NCI-H1417 (cell line): ENCODE results near the gene PPIP5K1.
"Not testable (repeated sequence)": the region's sequence is repeated elsewhere in the genome, so short reads cannot be mapped to it uniquely, and the experiment has no call there.

Source experiments
- DNase-seq, 3 experiments: peaks; one replicate each; lab custom pipeline; 2025; lab: John Stamatoyannopoulos, UW

Gene PPIP5K1

DNA sequence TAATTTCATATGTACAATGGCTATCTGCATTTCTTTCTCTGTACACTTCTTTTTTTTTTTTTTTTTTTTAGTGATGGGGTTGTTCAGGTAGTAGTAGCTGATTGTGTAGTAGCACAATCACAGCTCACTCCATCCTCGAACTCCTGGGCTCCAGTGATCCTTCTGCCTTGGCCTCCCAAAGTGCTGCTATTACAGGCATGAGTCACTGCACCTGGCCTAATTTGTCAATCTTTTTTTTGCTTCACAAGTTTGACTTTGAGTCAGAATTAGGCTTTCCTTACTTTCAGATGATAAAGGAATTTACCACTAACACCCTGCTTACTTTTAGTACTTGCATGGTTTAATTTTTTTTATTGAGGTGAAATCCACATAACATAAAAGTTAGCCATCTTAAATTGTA, 44.6 kb downstream of the PPIP5K1 start:
- DNase-seq = no peak

DNA sequence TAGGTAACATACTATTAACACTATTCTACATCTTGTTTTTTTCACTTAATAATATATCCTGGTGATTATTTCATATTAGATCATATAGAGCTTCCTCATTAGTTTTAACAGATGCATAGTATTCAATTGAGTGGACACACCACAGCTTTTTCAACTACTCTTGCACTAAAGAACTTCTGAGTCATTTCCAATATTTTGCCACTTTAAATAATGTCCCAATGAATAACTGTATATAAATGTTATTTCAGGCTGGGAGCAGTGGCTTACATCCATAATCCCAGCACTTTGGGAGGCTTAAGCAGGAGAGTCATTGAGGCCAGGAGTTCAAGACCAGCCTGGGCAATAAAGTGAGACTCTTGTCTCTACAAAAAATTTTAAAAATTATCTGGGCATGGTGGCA, 45.7 kb downstream of the PPIP5K1 start:
- DNase-seq = no peak

DNA sequence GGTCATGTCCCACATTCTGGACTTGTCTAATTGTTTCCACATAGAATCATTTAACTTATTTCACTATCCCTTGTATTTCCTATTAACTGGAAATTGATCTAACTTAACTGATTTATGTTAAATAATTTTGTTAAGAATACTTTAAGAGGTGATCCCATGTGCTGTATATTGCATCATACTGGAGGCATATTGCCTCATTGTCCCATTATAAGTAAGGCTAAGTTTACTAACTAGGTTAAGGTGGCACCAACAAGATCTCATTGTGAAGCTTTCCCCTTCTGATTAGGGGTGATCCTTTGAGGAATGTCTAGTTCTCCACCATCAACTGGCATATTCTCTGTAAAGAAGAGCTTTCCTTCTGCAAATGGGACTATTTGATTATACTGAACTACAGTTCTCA, 48.2 kb downstream of the PPIP5K1 start:
- DNase-seq = no peak

DNA sequence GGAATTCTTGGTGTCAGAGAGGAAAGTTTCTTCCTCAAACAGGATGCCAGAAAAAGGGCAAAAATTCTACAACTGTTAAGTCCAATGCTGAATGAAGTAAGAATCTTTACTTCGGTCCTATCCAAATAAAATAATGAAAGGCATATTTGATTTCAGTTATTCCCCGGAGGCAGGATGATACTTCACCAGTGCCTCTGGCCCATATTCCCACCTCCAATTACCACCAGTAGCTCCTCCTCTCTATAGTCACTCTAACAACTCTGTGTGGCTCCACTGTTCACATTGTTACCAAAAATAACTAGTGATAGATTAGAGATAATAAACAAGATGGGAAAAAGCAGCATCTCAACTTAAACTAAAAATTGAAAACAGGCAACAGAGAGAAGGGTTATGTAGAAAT, 51.9 kb downstream of the PPIP5K1 start:
- DNase-seq = no peak

DNA sequence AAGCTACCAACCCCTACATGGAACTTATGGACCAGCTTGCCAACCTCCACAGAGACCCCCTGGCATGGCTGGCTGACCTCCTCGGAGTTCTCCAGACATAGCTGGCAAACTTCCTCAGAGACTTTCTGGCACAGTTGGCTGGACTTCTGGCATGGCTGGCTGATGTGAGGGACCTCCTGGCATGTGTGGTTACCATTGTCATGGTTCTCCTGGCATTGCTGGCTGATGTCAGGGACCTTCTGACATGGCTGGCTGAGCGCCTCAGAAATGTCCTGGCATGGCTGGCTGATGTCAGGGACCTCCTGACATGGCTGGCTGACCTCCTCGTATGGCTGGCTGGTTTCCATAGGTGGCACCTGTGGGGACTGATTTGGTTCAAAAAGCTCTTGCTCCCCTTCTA, 55.1 kb downstream of the PPIP5K1 start:
- DNase-seq = no peak

DNA sequence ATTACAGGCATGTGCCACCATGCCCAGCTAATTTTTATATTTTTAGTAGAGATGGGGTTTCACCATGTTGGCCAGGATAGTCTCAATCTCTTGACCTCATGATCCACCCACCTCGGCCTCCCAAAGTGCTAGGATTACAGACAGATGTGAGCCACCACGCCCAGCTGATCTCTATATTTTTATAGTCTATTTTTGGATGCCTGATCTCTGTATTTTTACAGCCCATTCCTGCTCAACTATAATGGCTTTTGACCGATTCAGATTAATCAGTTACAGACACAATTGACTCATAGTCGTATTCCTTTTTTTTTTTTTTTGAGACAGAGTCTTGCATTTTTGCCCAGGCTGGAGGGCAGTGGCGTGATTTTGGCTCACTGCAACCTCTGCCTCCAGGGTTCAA, 57.2 kb downstream of the PPIP5K1 start:
- DNase-seq = not testable (repeated sequence)

DNA sequence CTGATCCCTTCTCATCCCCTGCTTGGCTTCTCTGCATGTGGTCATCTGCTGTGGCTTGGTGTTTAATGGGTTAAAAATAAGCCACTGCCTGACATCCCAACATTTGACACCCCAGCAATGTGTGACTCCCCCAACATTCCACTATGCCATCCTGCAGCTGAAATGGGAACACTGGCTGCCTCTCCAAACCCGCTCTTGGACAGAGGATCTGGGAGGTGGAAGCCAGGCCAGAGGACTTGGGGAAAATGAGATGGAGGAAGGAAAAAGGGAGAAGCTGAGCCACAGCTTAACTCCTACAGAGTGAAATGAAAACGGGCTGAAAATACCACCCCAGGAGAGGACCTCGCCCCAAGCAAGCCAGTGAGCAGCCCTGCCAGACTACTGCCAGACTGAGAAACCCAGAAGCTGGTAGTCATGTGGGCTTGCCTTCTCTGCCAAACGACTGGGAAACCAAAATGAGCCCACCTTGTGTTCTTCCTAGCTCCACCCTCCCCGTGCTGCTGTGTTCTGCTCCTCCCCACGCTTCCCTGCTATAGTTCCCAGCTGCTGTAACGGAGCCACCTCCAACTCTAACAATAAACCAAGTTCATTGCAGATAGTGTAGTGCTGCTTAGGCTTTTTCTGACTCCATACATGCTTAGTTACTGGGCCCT, 58.9 kb downstream of the PPIP5K1 start:
- DNase-seq = no peak

DNA sequence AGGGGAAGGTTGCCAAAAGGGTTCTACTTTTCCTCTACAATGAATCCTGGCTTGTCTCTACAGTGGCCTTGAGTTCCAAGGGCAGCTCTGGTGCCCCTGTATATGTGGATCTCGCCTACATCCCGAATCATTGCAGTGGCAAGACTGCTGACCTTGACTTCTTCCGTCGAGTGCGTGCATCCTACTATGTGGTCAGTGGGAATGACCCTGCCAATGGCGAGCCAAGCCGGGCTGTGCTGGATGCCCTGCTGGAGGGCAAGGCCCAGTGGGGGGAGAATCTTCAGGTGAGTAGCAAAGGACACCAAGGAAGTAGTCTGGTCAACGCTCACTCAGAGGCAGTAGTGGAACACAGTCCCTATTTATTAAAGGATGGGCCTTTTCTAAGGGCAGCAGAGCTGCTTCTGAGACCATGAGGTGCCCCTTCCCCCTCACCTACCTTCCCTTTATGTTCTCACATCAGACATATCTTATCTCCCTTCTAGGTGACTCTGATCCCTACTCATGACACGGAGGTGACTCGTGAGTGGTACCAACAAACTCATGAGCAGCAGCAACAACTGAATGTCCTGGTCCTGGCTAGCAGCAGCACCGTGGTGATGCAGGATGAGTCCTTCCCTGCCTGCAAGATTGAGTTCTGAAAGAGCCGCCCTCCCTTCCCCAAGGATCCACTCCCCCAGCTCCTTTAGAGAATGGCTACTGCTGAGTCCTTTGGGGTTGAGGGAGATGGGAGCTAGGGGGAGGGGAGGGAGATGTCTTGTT, 60.2 kb downstream of the PPIP5K1 start:
- no peak for DNase-seq

DNA sequence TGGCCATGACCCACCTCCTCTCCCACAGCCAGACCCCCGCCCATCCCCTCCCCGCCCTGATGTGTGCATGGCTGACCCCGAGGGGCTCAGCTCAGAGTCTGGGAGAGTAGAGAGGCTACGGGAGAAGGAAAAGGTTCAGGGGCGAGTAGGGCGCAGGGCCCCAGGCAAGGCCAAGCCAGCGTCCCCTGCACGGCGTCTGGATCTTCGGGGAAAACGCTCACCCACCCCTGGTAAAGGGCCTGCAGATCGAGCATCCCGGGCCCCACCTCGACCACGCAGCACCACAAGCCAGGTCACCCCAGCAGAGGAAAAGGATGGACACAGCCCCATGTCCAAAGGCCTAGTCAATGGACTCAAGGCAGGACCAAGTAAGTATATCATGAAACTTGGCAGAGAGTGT, 60.9 kb downstream of the PPIP5K1 start:
- DNase-seq = no peak

DNA sequence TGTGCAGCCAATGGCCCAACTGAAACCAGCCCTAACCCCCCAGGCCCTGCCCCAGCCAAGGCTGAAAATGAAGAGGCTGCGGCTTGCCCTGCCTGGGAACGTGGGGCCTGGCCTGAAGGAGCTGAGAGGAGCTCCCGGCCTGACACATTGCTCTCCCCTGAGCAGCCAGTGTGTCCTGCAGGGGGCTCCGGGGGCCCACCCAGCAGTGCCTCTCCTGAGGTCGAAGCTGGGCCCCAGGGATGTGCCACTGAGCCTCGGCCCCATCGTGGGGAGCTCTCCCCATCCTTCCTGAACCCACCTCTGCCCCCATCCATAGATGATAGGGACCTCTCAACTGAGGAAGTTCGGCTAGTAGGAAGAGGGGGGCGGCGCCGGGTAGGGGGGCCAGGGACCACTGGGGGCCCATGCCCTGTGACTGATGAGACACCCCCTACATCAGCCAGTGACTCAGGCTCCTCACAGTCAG, 61.4 kb downstream of the PPIP5K1 start:
- no peak for DNase-seq

DNA sequence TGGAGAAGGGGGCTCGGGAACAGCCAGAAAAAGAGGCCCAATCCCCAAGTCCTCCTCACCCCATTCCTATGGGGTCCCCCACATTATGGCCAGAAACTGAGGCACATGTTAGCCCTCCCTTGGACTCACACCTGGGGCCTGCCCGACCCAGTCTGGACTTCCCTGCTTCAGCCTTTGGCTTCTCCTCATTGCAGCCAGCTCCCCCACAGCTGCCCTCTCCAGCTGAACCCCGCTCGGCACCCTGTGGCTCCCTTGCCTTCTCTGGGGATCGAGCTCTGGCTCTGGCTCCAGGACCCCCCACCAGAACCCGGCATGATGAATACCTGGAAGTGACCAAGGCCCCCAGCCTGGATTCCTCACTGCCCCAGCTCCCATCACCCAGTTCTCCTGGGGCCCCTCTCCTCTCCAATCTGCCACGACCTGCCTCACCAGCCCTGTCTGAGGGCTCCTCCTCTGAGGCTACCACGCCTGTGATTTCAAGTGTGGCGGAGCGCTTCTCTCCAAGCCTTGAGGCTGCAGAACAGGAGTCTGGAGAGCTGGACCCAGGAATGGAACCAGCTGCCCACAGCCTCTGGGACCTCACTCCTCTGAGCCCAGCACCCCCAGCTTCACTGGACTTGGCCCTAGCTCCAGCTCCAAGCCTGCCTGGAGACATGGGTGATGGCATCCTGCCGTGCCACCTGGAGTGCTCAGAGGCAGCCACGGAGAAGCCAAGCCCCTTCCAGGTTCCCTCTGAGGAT, 62.0 kb downstream of the PPIP5K1 start:
- no peak for DNase-seq

DNA sequence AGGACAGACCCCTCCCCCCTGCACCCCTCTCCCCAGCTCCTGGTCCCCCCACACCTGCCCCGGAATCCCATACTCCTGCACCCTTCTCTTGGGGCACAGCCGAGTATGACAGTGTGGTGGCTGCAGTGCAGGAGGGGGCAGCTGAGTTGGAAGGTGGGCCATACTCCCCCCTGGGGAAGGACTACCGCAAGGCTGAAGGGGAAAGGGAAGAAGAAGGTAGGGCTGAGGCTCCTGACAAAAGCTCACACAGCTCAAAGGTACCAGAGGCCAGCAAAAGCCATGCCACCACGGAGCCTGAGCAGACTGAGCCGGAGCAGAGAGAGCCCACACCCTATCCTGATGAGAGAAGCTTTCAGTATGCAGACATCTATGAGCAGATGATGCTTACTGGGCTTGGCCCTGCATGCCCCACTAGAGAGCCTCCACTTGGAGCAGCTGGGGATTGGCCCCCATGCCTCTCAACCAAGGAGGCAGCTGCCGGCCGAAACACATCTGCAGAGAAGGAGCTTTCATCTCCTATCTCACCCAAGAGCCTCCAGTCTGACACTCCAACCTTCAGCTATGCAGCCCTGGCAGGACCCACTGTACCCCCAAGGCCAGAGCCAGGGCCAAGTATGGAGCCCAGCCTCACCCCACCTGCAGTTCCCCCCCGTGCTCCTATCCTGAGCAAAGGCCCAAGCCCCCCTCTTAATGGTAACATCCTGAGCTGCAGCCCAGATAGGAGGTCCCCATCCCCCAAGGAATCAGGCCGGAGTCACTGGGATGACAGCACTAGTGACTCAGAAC, 62.8 kb downstream of the PPIP5K1 start:
- DNase-seq = no peak

DNA sequence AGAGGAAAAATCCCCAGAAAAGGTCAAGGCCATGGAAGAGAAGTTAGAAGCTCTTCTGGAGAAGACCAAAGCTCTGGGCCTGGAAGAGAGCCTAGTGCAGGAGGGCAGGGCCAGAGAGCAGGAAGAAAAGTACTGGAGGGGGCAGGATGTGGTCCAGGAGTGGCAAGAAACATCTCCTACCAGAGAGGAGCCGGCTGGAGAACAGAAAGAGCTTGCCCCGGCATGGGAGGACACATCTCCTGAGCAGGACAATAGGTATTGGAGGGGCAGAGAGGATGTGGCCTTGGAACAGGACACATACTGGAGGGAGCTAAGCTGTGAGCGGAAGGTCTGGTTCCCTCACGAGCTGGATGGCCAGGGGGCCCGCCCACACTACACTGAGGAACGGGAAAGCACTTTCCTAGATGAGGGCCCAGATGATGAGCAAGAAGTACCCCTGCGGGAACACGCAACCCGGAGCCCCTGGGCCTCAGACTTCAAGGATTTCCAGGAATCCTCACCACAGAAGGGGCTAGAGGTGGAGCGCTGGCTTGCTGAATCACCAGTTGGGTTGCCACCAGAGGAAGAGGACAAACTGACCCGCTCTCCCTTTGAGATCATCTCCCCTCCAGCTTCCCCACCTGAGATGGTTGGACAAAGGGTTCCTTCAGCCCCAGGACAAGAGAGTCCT, 63.6 kb downstream of the PPIP5K1 start:
- DNase-seq = no peak

DNA sequence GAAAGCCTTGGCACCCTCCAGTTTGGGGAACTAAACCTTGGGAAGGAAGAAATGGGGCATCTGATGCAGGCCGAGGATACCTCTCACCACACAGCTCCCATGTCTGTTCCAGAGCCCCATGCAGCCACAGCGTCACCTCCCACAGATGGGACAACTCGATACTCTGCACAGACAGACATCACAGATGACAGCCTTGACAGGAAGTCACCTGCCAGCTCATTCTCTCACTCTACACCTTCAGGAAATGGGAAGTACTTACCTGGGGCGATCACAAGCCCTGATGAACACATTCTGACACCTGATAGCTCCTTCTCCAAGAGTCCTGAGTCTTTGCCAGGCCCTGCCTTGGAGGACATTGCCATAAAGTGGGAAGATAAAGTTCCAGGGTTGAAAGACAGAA, 64.9 kb downstream of the PPIP5K1 start:
- no peak for DNase-seq

DNA sequence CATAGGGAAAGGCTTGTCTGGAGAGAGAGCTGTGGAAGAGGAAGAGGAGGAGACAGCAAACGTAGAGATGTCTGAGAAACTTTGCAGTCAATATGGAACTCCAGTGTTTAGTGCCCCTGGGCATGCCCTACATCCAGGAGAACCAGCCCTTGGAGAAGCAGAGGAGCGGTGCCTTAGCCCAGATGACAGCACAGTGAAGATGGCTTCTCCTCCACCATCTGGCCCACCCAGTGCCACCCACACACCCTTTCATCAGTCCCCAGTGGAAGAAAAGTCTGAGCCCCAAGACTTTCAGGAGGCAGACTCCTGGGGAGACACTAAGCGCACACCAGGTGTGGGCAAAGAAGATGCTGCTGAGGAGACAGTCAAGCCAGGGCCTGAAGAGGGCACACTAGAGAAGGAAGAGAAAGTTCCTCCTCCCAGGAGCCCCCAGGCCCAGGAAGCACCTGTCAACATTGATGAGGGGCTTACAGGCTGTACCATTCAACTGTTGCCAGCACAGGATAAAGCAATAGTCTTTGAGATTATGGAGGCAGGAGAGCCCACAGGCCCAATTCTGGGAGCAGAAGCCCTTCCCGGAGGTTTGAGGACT, 65.7 kb downstream of the PPIP5K1 start:
- DNase-seq = no peak

DNA sequence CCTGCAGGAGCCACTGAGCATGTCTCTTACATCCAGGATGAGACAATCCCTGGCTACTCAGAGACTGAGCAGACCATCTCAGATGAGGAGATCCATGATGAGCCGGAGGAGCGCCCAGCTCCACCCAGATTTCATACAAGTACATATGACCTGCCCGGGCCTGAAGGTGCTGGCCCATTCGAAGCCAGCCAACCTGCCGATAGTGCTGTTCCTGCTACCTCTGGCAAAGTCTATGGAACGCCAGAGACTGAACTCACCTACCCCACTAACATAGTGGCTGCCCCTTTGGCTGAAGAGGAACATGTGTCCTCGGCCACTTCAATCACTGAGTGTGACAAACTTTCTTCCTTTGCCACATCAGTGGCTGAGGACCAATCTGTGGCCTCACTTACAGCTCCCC, 66.4 kb downstream of the PPIP5K1 start:
- DNase-seq = no peak

DNA sequence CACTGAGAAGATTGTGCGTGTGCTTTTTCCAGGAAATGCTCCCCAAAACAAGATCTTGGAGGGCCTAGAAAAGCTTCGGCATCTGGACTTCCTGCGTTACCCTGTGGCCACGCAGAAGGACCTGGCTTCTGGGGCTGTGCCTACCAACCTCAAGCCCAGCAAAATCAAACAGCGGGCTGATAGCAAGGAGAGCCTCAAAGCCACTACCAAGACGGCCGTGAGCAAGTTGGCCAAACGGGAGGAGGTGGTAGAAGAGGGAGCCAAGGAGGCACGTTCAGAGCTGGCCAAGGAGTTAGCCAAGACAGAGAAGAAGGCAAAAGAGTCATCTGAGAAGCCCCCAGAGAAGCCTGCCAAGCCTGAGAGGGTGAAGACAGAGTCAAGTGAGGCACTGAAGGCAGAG, 67.8 kb downstream of the PPIP5K1 start:
- no peak for DNase-seq

DNA sequence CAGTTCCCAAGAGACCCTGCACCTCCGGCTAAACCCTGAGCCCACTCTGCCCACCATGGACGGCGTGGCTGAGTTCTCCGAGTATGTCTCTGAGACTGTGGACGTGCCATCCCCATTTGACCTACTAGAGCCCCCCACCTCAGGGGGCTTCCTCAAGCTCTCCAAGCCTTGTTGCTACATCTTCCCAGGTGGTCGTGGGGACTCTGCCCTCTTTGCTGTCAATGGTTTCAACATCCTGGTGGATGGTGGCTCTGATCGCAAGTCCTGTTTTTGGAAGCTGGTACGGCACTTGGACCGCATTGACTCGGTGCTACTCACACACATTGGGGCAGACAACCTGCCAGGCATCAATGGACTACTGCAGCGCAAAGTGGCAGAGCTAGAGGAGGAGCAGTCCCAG, 68.6 kb downstream of the PPIP5K1 start:
- no peak for DNase-seq

DNA sequence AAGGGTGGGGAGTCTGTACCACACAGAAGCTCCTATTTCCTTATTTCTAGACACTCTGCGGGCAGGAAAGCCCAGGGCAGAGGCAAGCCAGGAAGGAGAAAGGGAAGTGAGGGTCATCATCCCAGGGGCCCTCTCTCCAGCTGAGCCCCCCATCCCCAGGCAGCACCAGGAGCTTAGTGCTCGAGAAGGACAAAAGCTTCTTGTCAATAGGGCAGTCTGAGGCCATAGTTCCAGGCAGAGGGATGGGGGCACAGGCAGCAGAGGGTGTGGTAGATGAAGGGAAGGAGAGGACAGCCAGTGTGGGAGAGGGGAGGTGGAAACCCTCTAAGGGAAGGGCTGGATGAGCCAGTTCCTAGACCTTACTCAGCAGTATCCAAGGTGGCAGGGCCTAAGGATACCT, 69.9 kb downstream of the PPIP5K1 start:
- DNase-seq = no peak

DNA sequence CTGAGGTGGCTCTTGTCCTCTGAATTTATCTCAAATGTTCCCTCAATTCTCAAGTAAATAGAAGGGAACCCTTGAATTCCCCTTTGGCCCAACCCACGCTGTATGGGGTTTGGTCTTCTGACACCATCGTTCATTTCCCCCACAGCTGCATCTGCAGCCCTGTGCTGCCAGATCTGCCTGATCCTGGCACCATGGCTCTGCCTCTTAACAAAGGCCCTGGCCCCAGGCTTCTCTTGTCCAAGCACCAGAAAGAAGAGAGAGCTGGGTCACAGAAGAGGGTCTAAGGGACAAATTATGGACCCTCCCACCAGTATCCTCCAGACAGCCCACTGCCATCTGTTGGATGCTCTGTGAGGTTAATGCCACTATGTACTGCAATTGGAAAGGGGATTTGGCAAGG, 70.8 kb downstream of the PPIP5K1 start:
- DNase-seq = peak in 1 of 3 experiments; percentile 34

DNA sequence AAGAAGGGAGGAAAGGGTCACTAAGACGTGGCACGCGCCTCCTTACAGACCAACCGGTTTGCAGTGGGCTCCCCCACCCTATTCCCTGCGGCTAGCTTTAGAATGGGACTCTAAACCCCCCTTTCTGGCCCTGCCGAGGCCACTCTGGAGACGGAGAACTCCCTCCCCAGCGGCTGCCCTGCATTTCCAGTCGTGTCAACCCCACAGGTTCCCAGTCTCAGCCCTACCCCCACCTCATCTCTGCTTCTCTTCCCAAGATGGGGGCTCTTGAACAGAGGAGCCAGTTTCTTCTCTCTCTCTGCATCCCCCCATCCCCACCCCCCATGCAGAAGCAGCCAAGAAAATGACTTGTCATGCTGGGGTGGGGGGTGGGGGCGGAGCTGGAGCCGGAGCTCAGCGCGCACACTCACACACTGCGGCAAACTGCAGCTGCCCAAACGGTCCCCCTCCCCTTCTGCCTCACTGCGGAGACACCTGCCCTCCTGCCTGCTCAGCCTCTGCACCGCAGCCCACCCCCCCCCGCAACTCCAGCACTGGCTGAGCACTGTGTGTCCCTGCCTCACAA, 71.7 kb downstream of the PPIP5K1 start:
- peak; percentile 59 to 78 (median 69) for DNase-seq
